Measurements from ENCODE around the gene KRTAP3-1. TPM values are rescaled to one million over a fixed set of nuclear protein-coding genes. Genes with fewer than 3 reads are reported as not detected.

KRTAP3-1 gene
- total and polyA plus RNA-seq, 10 of the 15 experiments (the other 5 are each of a cell fraction or from before 2014, with no cell fraction given): not detected

- no peak for TF ChIP-seq PRDM15 (CRISPR knock-in tag; IDR thresholded peaks at IDR 0.05)
- TF ChIP-seq MYC (IDR thresholded peaks at IDR 0.05; ENCODE audit: insufficient read depth, insufficient read length, insufficient replicate concordance, low read length, severe bottlenecking): no peak
These were observed 13.8 kb downstream of the KRTAP3-1 start (continued) for GRCh38 chr17:40995116-40995515.

GRCh38 chr17:40993839-40994238, 15.1 kb downstream of the KRTAP3-1 start, which contains the start of gene KRTAP3-3:
Gene KRTAP3-3, minus strand, starts transcription at chr17:40994164. Its CDS starts 67 bp downstream, at chr17:40994097.
- Histone ChIP-seq H3K27me3 (replicated peaks in 1 of 2; ENCODE audit: control insufficient read depth in 2 of 2, insufficient read depth in 2 of 2, low read length in 1 of 2) (peaks cover 0 to 8% of the 10 kb centered on the region in 2 experiments; a peak in 1 of 4 replicates), H3K36me3 (ENCODE audit: control insufficient read depth in 2 of 2, insufficient read depth in 2 of 2, low read length in 1 of 2) (no peaks in the 10 kb centered on the region), H3K79me2 (ENCODE audit: control insufficient read depth, insufficient read depth, low read length) (no peaks in the 10 kb centered on the region), H2AFZ (ENCODE audit: control insufficient read depth, low read depth, low read length) (no peak within 1 kb of the TSS), H3K9ac (ENCODE audit: control insufficient read depth, insufficient read depth, low read length) (no peak within 1 kb of the TSS), H4K20me1 (ENCODE audit: control insufficient read depth, insufficient read depth) (no peaks in the 10 kb centered on the region), H3K4me2 (ENCODE audit: control insufficient read depth, insufficient read depth) (no peak within 1 kb of the TSS), H3K27ac (ENCODE audit: control insufficient read depth, insufficient read depth) (no peak within 1 kb of the TSS), H3K9me3 (replicated peaks; ENCODE audit: control insufficient read depth, insufficient read depth, low read length) (no peaks in the 10 kb centered on the region), H3K4me1 (ENCODE audit: control insufficient read depth, insufficient read depth, low read length) (no peaks in the 10 kb centered on the region), H3K4me3 (no peak within 1 kb of the TSS)
- in situ Hi-C loops (cut with MboI): no loop called here
- FAIRE-seq (no peak), DNase-seq (ENCODE audit: low read depth, low spot score) (no peak), ATAC-seq (no peak)
- TF ChIP-seq CBFB (IDR thresholded peaks at IDR 0.05; ENCODE audit: low read depth): no peak
- no peak for TF ChIP-seq CHD1 (IDR thresholded peaks at IDR 0.05; ENCODE audit: low read depth, low read length)
- TF ChIP-seq SP1 (IDR thresholded peaks at IDR 0.05; ENCODE audit: low read depth, low read length): no peak
- no peak for TF ChIP-seq ZNF274 (IDR thresholded peaks at IDR 0.05; ENCODE audit: insufficient read depth, insufficient read length)
- no peak for TF ChIP-seq RB1 (IDR thresholded peaks at IDR 0.05; ENCODE audit: borderline replicate concordance)
- no peak for TF ChIP-seq ZNF687 (IDR thresholded peaks at IDR 0.05)
- no peak for TF ChIP-seq SMARCA5 (IDR thresholded peaks at IDR 0.05)
- TF ChIP-seq KLF5 (IDR thresholded peaks at IDR 0.05; ENCODE audit: partially characterized antibody): no peak
- no peak for TF ChIP-seq IKZF1 (conservative IDR thresholded peaks at IDR 0.05)
- TF ChIP-seq NR2C2 (IDR thresholded peaks at IDR 0.05; ENCODE audit: borderline replicate concordance, control insufficient read depth, insufficient read length, low read depth): no peak
- no peak for TF ChIP-seq PAX8 (IDR thresholded peaks at IDR 0.05)
- TF ChIP-seq CHD4 (IDR thresholded peaks at IDR 0.05): no peak
- no peak for TF ChIP-seq ZNF384 (IDR thresholded peaks at IDR 0.05; ENCODE audit: borderline replicate concordance, low read depth, low read length)
- RAD21 ChIA-PET (ENCODE audit: unreplicated experiment): no interaction called here
- POLR2A ChIA-PET: no interaction called here
- BruUV-seq (replicated peaks): no TSS peak
- intact Hi-C loops (cut with micrococcal nuclease; ENCODE audit: unreplicated experiment): no loop called here
- CTCF ChIA-PET: no interaction called here
- SMC1A ChIA-PET (ENCODE audit: uncharacterized antibody, unreplicated experiment): no interaction called here
- 37% methylated on average over 3 of the region's 4 CpGs for WGBS (ENCODE audit: insufficient coverage, insufficient replicate concordance, low lambda C conversion rate, missing lambda C conversion rate)

All from GM12878 (cell line).